ENCODE results near the gene INO80E. TPM values are rescaled to one million over a fixed set of nuclear protein-coding genes. Genes with fewer than 3 reads are reported as not detected.

The INO80E gene
- total RNA-seq, 4 donors from 2014 or later = 46.6 to 85.8 (median 75.9) TPM

- peaks cover 0 to 99% (median 3%) of the 10 kb centered on the region in 3 donors for H3K36me3 ChIP-seq
Observed at GRCh38 chr16:29986931-29987330, 9.1 kb upstream of the INO80E start.

GRCh38 chr16:29987371-29988085 lies 8.5 kb upstream of the INO80E start:
- Histone ChIP-seq H3K27me3 (no peaks in the 10 kb centered on the region), H3K4me1 (no peaks in the 10 kb centered on the region), H3K4me3 (no peak overlapping the region), H3K36me3 (peaks cover 0 to 99% (median 3%) of the 10 kb centered on the region in 3 donors), H3K9me3 (no peaks in the 10 kb centered on the region), H3K27ac (no peak overlapping the region)
- no peak for TF ChIP-seq CTCF (IDR thresholded peaks at IDR 0.05)
- TF ChIP-seq POLR2A (IDR thresholded peaks at IDR 0.05) = no peak
- DNase-seq = peak in 1 of 3 donors; percentile 24

More at GRCh38 chr16:29986931-29987330, 9.1 kb upstream of the INO80E start:
- H3K27ac ChIP-seq = no peak overlapping the region
- DNase-seq = peak in 1 of 3 donors; percentile 41
- H3K9me3 ChIP-seq = no peaks in the 10 kb centered on the region
- H3K4me1 ChIP-seq = no peaks in the 10 kb centered on the region
- H3K4me3 ChIP-seq = no peak overlapping the region
- TF ChIP-seq CTCF (IDR thresholded peaks at IDR 0.05) (no peak), POLR2A (IDR thresholded peaks at IDR 0.05) (no peak)
- no peaks in the 10 kb centered on the region for H3K27me3 ChIP-seq

GRCh38 chr16:29988346-29989075 lies 7.5 kb upstream of the INO80E start:
- TF ChIP-seq CTCF (IDR thresholded peaks at IDR 0.05) = no peak
- no peak for TF ChIP-seq POLR2A (IDR thresholded peaks at IDR 0.05)
- no peak overlapping the region for H3K27ac ChIP-seq

GRCh38 chr16:29989111-29989858 lies 6.8 kb upstream of the INO80E start:
- H3K36me3 ChIP-seq = peaks cover 0 to 95% (median 3%) of the 10 kb centered on the region in 3 donors
- no peaks in the 10 kb centered on the region for H3K27me3 ChIP-seq
- H3K9me3 ChIP-seq = no peaks in the 10 kb centered on the region
- H3K4me3 ChIP-seq = no peak overlapping the region
- H3K27ac ChIP-seq = no peak overlapping the region
- H3K4me1 ChIP-seq = peaks cover 0 to 8% (median 0%) of the 10 kb centered on the region in 4 donors
- DNase-seq = peak in 1 of 3 donors; percentile 21
- TF ChIP-seq CTCF (IDR thresholded peaks at IDR 0.05) = no peak
- no peak for TF ChIP-seq POLR2A (IDR thresholded peaks at IDR 0.05)

More at GRCh38 chr16:29988346-29989075, 7.5 kb upstream of the INO80E start:
- Histone ChIP-seq H3K4me3 (no peak overlapping the region), H3K36me3 (peaks cover 0 to 99% (median 3%) of the 10 kb centered on the region in 3 donors), H3K4me1 (peaks cover 0 to under 1% (median 0%) of the 10 kb centered on the region in 4 donors), H3K27me3 (no peaks in the 10 kb centered on the region), H3K9me3 (no peaks in the 10 kb centered on the region)
- peak in 1 of 3 donors; percentile 39 for DNase-seq

GRCh38 chr16:29990034-29990433 lies 6.0 kb upstream of the INO80E start:
- H3K27me3 ChIP-seq = no peaks in the 10 kb centered on the region
- H3K4me1 ChIP-seq = peaks cover 0 to 15% (median 2%) of the 10 kb centered on the region in 4 donors
- no peak for DNase-seq

More at GRCh38 chr16:29990034-29990433, 6.0 kb upstream of the INO80E start:
- TF ChIP-seq CTCF (IDR thresholded peaks at IDR 0.05) = no peak
- no peak for TF ChIP-seq POLR2A (IDR thresholded peaks at IDR 0.05)
- no peak overlapping the region for H3K27ac ChIP-seq
- H3K9me3 ChIP-seq = no peaks in the 10 kb centered on the region
- peaks cover 0 to 88% (median 3%) of the 10 kb centered on the region in 3 donors for H3K36me3 ChIP-seq
- no peak overlapping the region for H3K4me3 ChIP-seq
